Keratinocyte (primary cell): ENCODE measurements around the gene TRAF3. TPM values are rescaled to one million over a fixed set of nuclear protein-coding genes. Genes with fewer than 3 reads are reported as not detected.

ENCODE experiments used
- DNase-seq: peaks from one replicate; pipeline ENCODE4 v3.0.0-alpha.2; 2011; ENCODE audit warnings: low read depth, missing footprints, low spot score
- FAIRE-seq: peaks from 2 replicates; lab custom pipeline; 2011; peaks lifted over from hg19 to GRCh38; lab: Jason Lieb, UNC
- H2AFZ ChIP-seq: 2 replicates; pipeline ENCODE4 v1.6.0; 2012; ENCODE audit warnings: low read length, control low read depth, inconsistent platforms; ENCODE audit not compliant: control insufficient read depth
- H3K27ac ChIP-seq: 2 replicates; pipeline ENCODE4 v1.5.1; 2011; ENCODE audit warnings: low read length; ENCODE audit not compliant: control insufficient read depth, insufficient read depth
- H3K27me3 ChIP-seq: 3 replicates; pipeline ENCODE4 v1.6.0; 2011; ENCODE audit warnings: low read length; ENCODE audit not compliant: control insufficient read depth, insufficient read depth; ENCODE audit errors: extremely low read depth
- H3K36me3 ChIP-seq, 2 experiments: 2 replicates in 1 of 2; 3 replicates in 1 of 2; pipeline ENCODE4 v1.5.1; 2011; ENCODE audit warnings: low read length in 2 of 2, mild to moderate bottlenecking in 1 of 2; ENCODE audit not compliant: control insufficient read depth in 2 of 2, insufficient read depth in 2 of 2; ENCODE audit errors: extremely low read depth in 1 of 2
- H3K4me1 ChIP-seq: 3 replicates; pipeline ENCODE4 v1.5.1; 2011; ENCODE audit warnings: low read length; ENCODE audit not compliant: control insufficient read depth, insufficient read depth; ENCODE audit errors: extremely low read depth
- H3K4me2 ChIP-seq: 3 replicates; pipeline ENCODE4 v1.6.0; 2011; ENCODE audit warnings: low read depth, low read length; ENCODE audit not compliant: control insufficient read depth, insufficient read depth; ENCODE audit errors: extremely low read depth
- H3K4me3 ChIP-seq, 3 experiments: fragments of 200-600 bp in 1 of 3; sonication (generic) in 1 of 3; 2 replicates in 2 of 3; 3 replicates in 1 of 3; pipeline ENCODE4 v1.5.1; 2011 to 2016; ENCODE audit warnings: low read length in 3 of 3, mild to moderate bottlenecking in 3 of 3, control low read depth in 2 of 3, inconsistent platforms in 1 of 3, low read depth in 1 of 3, mixed read lengths in 1 of 3, mixed run types in 1 of 3, moderate library complexity in 1 of 3; ENCODE audit not compliant: control insufficient read depth in 2 of 3, insufficient read depth in 2 of 3; ENCODE audit errors: extremely low read depth in 1 of 3
- H3K79me2 ChIP-seq: 2 replicates; pipeline ENCODE4 v1.6.0; 2012; ENCODE audit warnings: low read length; ENCODE audit not compliant: control insufficient read depth, insufficient read depth
- H3K9ac ChIP-seq: 3 replicates; pipeline ENCODE4 v1.6.0; 2011; ENCODE audit warnings: low read length; ENCODE audit not compliant: control insufficient read depth, insufficient read depth; ENCODE audit errors: extremely low read depth
- H3K9me1 ChIP-seq: 3 replicates; pipeline ENCODE4 v1.6.0; 2011; ENCODE audit warnings: low read length; ENCODE audit not compliant: control insufficient read depth, insufficient read depth; ENCODE audit errors: extremely low read depth
- H3K9me3 ChIP-seq: 2 replicates; pipeline ENCODE4 v1.5.1; 2012; ENCODE audit warnings: low read depth, low read length; ENCODE audit not compliant: control insufficient read depth
- H4K20me1 ChIP-seq: 3 replicates; pipeline ENCODE4 v1.6.0; 2011; ENCODE audit warnings: low read length; ENCODE audit not compliant: control insufficient read depth, insufficient read depth; ENCODE audit errors: extremely low read depth
- EZH2 ChIP-seq: IDR thresholded peaks from one replicate; pipeline ENCODE4 v1.6.1; 2012; ENCODE audit warnings: inconsistent platforms, mild to moderate bottlenecking, low read length, moderate library complexity
- dilution Hi-C: fragments of 300-500 bp; cut with MboI; formaldehyde crosslinking; loops from one replicate; pipeline ENCODE4 v1.7.0; 2020; ENCODE audit warnings: low sequenced_read_pairs; ENCODE audit not compliant: extremely low pct_ligation_motif_present
- polyA plus RNA-seq, 5 experiments: library from polyadenylated mRNA; depleted of rRNA in 3 of 5; stranded (reverse) in 3 of 5; stranded (forward) in 1 of 5; unstranded in 1 of 5; fragments of >200 nt; gene quantifications; 1 replicate in 1 of 5; 2 replicates in 3 of 5; 3 replicates in 1 of 5; pipeline versions ENCODE4 v1.2.1 to v1.2.3, GENCODE V29; 2011 to 2012; ENCODE audit warnings: missing spikeins in 2 of 5, low read depth in 1 of 5, low replicate concordance in 1 of 5
- TF ChIP-seq, protein P1 (sequence below), 3 experiments: IDR thresholded peaks in 1 of 3; conservative IDR thresholded peaks in 1 of 3; optimal IDR thresholded peaks in 1 of 3; 2 replicates in 2 of 3; 3 replicates in 1 of 3; pipeline versions ENCODE3 to v1.5.1; 2011; ENCODE audit warnings: low read length in 3 of 3, mild to moderate bottlenecking in 3 of 3, moderate library complexity in 2 of 3, control low read depth in 1 of 3, inconsistent platforms in 1 of 3; ENCODE audit not compliant: insufficient read depth in 2 of 3; ENCODE audit errors: extremely low read depth in 1 of 3

The TRAF3 gene
- polyA plus RNA-seq, 1 donor (not counting 4 experiments of a cell fraction or from before 2014, with no cell fraction given): 12.5 TPM

DNA sequence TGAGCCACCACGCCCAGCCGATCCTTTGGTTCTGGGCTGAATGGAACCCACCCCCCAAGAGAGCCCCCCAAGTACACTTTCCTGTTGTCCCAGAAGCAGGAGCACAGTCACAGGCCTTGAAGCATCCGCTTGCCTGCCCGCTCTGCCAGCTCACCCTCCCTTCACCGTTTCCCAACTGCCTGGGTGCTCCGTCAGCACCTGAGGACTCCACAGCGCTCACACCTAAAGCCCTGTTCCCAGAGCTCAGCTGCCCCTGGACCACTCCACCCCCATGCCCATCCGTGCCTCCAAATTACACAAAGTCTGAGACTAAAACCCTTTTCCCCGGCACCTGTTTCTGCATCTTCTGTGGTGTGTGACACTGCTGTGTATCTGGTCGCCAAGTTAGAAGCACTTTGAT lies 44.3 kb upstream of the TRAF3 start:
- peaks cover 2% of the 10 kb centered on the region for H3K9me1 ChIP-seq
- H2AFZ ChIP-seq: no peak overlapping the region
- no peaks in the 10 kb centered on the region for H3K79me2 ChIP-seq
- peaks cover 25 to 35% of the 10 kb centered on the region in 2 experiments for H3K36me3 ChIP-seq
- no peak overlapping the region for H3K27ac ChIP-seq
- no peak for TF ChIP-seq EZH2
- TF ChIP-seq, protein P1, sequence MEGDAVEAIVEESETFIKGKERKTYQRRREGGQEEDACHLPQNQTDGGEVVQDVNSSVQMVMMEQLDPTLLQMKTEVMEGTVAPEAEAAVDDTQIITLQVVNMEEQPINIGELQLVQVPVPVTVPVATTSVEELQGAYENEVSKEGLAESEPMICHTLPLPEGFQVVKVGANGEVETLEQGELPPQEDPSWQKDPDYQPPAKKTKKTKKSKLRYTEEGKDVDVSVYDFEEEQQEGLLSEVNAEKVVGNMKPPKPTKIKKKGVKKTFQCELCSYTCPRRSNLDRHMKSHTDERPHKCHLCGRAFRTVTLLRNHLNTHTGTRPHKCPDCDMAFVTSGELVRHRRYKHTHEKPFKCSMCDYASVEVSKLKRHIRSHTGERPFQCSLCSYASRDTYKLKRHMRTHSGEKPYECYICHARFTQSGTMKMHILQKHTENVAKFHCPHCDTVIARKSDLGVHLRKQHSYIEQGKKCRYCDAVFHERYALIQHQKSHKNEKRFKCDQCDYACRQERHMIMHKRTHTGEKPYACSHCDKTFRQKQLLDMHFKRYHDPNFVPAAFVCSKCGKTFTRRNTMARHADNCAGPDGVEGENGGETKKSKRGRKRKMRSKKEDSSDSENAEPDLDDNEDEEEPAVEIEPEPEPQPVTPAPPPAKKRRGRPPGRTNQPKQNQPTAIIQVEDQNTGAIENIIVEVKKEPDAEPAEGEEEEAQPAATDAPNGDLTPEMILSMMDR (optimal IDR thresholded peaks at IDR 0.05 in 1 of 3, IDR thresholded peaks at IDR 0.05 in 1 of 3, conservative IDR thresholded peaks at IDR 0.05 in 1 of 3; ENCODE audit: extremely low read depth in 1 of 3, insufficient read depth in 2 of 3, low read length in 3 of 3): no peak
- no peaks in the 10 kb centered on the region for H4K20me1 ChIP-seq
- no peaks in the 10 kb centered on the region for H3K4me1 ChIP-seq
- DNase-seq: no peak
- H3K9ac ChIP-seq: no peak overlapping the region
- FAIRE-seq: no peak
- dilution Hi-C loops: no loop called here
- H3K9me3 ChIP-seq: no peaks in the 10 kb centered on the region
- no peak overlapping the region for H3K4me2 ChIP-seq
- no peak overlapping the region for H3K4me3 ChIP-seq
- H3K27me3 ChIP-seq: no peaks in the 10 kb centered on the region

DNA sequence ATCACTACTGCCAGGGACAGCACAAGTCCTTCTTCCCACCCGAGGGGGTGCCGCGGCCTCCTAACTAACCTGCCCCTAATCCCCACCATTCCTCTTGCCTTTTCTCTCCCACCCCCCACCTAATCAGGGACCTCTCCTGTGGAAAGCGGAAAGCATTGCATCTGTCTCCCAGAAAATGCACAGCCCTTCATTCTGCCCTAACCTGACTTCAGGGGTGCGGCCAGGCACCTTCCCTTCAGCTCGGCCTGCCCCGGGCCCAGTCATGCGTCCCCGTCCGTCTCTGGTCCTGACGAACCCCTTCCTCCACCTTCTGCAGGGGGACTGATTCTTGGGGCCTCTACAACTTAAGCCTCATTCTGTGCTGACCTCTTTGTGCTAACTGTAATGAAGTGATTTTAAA lies 43.9 kb upstream of the TRAF3 start:
- DNase-seq (no peak), FAIRE-seq (no peak)
- dilution Hi-C loops: no loop called here
- no peaks in the 10 kb centered on the region for H3K27me3 ChIP-seq
- peaks cover 2% of the 10 kb centered on the region for H3K9me1 ChIP-seq
- H3K9me3 ChIP-seq: no peaks in the 10 kb centered on the region
- H3K4me3 ChIP-seq: no peak overlapping the region
- no peaks in the 10 kb centered on the region for H3K4me1 ChIP-seq
- H3K9ac ChIP-seq: no peak overlapping the region
- H2AFZ ChIP-seq: no peak overlapping the region
- H3K79me2 ChIP-seq: no peaks in the 10 kb centered on the region
- H3K4me2 ChIP-seq: no peak overlapping the region
- peaks cover 21 to 35% of the 10 kb centered on the region in 2 experiments for H3K36me3 ChIP-seq
- H4K20me1 ChIP-seq: no peaks in the 10 kb centered on the region
- TF ChIP-seq, protein P1 (optimal IDR thresholded peaks at IDR 0.05 in 1 of 3, IDR thresholded peaks at IDR 0.05 in 1 of 3, conservative IDR thresholded peaks at IDR 0.05 in 1 of 3; ENCODE audit: extremely low read depth in 1 of 3, insufficient read depth in 2 of 3, low read length in 3 of 3): no peak
- no peak for TF ChIP-seq EZH2
- no peak overlapping the region for H3K27ac ChIP-seq
